ENCODE data around the gene FAM20C.

Gene FAM20C

DNA sequence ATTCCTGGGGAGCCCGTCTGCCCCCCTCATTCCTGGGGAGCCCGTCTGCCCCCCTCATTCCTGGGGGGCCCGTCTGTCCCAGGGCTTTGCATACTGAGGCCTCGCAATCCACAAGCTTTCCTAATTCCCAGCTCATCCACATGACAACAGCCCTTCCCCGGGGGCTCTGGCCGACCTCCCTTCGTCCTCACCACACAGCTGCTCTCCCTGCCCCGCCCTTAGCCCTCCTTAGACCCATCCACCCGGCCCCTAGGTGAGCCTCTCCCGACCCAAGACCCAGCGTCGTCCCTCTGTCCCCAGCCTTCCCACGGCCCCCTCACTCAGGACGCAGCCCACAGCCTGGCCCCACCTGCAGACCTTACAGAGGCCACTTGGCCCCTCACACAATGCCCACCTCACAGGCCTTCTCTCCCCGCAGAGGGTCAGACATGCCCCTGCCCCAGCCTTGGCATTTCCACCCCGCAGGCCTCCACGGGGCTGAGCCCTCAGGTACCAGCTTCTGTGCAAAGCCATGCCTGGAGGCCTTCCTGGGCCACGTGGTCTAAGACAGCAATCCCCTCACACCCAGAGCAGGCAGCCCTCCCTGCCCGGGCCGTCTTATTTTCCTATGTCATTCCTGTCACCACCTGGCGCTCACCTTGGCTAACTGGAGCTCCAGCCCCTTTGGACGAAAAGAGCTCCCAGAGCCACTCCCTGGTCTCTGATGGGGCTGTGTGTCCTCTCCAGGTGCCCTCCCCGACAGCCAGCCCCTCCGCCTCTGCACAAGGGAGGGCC, 3.5 kb upstream of the FAM20C start:
- no peak overlapping the region for H3K27ac ChIP-seq (ENCODE audit: low read length)
- H3K36me3 ChIP-seq (replicated peaks; ENCODE audit: low read depth, low read length) = no peaks in the 10 kb centered on the region
- H3K9ac ChIP-seq (ENCODE audit: low read length) = no peak overlapping the region
- H3K79me2 ChIP-seq (ENCODE audit: low read length) = no peaks in the 10 kb centered on the region
- no peak overlapping the region for H3K4me2 ChIP-seq (ENCODE audit: low read length)
- H2AFZ ChIP-seq (ENCODE audit: low read depth, low read length) = no peak overlapping the region
- no peaks in the 10 kb centered on the region for H3K27me3 ChIP-seq (ENCODE audit: low read depth, low read length)
- H3K4me3 ChIP-seq (ENCODE audit: low read length) = no peak overlapping the region
- no peaks in the 10 kb centered on the region for H4K20me1 ChIP-seq (ENCODE audit: insufficient read depth, low read length)
- TF ChIP-seq EZH2phosphoT487 (IDR thresholded peaks at IDR 0.05; ENCODE audit: low read depth) = no peak
- TF ChIP-seq, protein P1, sequence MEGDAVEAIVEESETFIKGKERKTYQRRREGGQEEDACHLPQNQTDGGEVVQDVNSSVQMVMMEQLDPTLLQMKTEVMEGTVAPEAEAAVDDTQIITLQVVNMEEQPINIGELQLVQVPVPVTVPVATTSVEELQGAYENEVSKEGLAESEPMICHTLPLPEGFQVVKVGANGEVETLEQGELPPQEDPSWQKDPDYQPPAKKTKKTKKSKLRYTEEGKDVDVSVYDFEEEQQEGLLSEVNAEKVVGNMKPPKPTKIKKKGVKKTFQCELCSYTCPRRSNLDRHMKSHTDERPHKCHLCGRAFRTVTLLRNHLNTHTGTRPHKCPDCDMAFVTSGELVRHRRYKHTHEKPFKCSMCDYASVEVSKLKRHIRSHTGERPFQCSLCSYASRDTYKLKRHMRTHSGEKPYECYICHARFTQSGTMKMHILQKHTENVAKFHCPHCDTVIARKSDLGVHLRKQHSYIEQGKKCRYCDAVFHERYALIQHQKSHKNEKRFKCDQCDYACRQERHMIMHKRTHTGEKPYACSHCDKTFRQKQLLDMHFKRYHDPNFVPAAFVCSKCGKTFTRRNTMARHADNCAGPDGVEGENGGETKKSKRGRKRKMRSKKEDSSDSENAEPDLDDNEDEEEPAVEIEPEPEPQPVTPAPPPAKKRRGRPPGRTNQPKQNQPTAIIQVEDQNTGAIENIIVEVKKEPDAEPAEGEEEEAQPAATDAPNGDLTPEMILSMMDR (IDR thresholded peaks at IDR 0.05; ENCODE audit: low read depth, low read length) = no peak
- H3K4me1 ChIP-seq (ENCODE audit: low read length) = no peaks in the 10 kb centered on the region
- H3K9me3 ChIP-seq (ENCODE audit: insufficient read depth, low read length) = no peaks in the 10 kb centered on the region

DNA sequence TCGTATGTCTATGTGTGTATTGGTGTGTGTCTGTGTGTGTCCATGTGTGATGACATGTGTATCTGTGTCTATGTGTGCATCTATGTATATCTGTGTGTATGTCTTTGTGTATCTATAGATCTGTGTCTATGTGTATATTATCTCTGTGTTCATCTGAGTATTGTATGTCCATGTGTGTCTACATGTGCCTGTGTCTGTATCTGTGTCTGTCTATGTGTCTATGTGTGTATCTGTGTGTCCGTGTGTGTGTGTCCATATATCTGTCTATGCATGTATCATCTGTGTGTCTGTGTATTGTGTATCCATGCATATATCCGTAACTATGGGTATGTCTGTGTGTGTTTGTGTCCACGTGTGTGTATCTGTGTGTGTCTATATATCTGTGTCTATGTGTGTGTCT, 2.7 kb upstream of the FAM20C start:
- H3K27ac ChIP-seq (ENCODE audit: low read length) = no peak overlapping the region
- no peak overlapping the region for H3K4me2 ChIP-seq (ENCODE audit: low read length)
- no peaks in the 10 kb centered on the region for H3K9me3 ChIP-seq (ENCODE audit: insufficient read depth, low read length)
- H3K9ac ChIP-seq (ENCODE audit: low read length) = no peak overlapping the region
- H3K36me3 ChIP-seq (replicated peaks; ENCODE audit: low read depth, low read length) = no peaks in the 10 kb centered on the region
- no peak overlapping the region for H3K4me3 ChIP-seq (ENCODE audit: low read length)
- no peaks in the 10 kb centered on the region for H3K27me3 ChIP-seq (ENCODE audit: low read depth, low read length)
- no peaks in the 10 kb centered on the region for H3K79me2 ChIP-seq (ENCODE audit: low read length)
- no peaks in the 10 kb centered on the region for H4K20me1 ChIP-seq (ENCODE audit: insufficient read depth, low read length)
- no peak overlapping the region for H2AFZ ChIP-seq (ENCODE audit: low read depth, low read length)
- TF ChIP-seq, protein P1 (IDR thresholded peaks at IDR 0.05; ENCODE audit: low read depth, low read length) = no peak
- TF ChIP-seq EZH2phosphoT487 (IDR thresholded peaks at IDR 0.05; ENCODE audit: low read depth) = no peak
- no peaks in the 10 kb centered on the region for H3K4me1 ChIP-seq (ENCODE audit: low read length)

- Histone ChIP-seq H4K20me1 (ENCODE audit: insufficient read depth, low read length) (no peaks in the 10 kb centered on the region), H3K79me2 (ENCODE audit: low read length) (no peaks in the 10 kb centered on the region), H3K27ac (ENCODE audit: low read length) (no peak overlapping the region), H3K9ac (ENCODE audit: low read length) (no peak overlapping the region), H2AFZ (ENCODE audit: low read depth, low read length) (no peak overlapping the region), H3K4me1 (ENCODE audit: low read length) (no peaks in the 10 kb centered on the region), H3K4me3 (ENCODE audit: low read length) (no peak overlapping the region), H3K36me3 (replicated peaks; ENCODE audit: low read depth, low read length) (no peaks in the 10 kb centered on the region), H3K9me3 (ENCODE audit: insufficient read depth, low read length) (no peaks in the 10 kb centered on the region), H3K27me3 (ENCODE audit: low read depth, low read length) (no peaks in the 10 kb centered on the region), H3K4me2 (ENCODE audit: low read length) (no peak overlapping the region)
- TF ChIP-seq, protein P1 (IDR thresholded peaks at IDR 0.05; ENCODE audit: low read depth, low read length) = no peak
- no peak for TF ChIP-seq EZH2phosphoT487 (IDR thresholded peaks at IDR 0.05; ENCODE audit: low read depth)
Measured at GRCh38 chr7:190196-190595, 2.2 kb upstream of the FAM20C start.

GRCh38 chr7:191105-191980, 1.0 kb upstream of the FAM20C start:
- H2AFZ ChIP-seq (ENCODE audit: low read depth, low read length) = no peak overlapping the region
- no peak overlapping the region for H3K27ac ChIP-seq (ENCODE audit: low read length)
- no peaks in the 10 kb centered on the region for H4K20me1 ChIP-seq (ENCODE audit: insufficient read depth, low read length)
- H3K27me3 ChIP-seq (ENCODE audit: low read depth, low read length) = no peaks in the 10 kb centered on the region
- no peaks in the 10 kb centered on the region for H3K9me3 ChIP-seq (ENCODE audit: insufficient read depth, low read length)
- no peaks in the 10 kb centered on the region for H3K36me3 ChIP-seq (replicated peaks; ENCODE audit: low read depth, low read length)
- no peaks in the 10 kb centered on the region for H3K79me2 ChIP-seq (ENCODE audit: low read length)
- no peak for TF ChIP-seq EZH2phosphoT487 (IDR thresholded peaks at IDR 0.05; ENCODE audit: low read depth)
- TF ChIP-seq, protein P1 (IDR thresholded peaks at IDR 0.05; ENCODE audit: low read depth, low read length) = no peak
- no peak overlapping the region for H3K9ac ChIP-seq (ENCODE audit: low read length)
- H3K4me2 ChIP-seq (ENCODE audit: low read length) = no peak overlapping the region
- H3K4me1 ChIP-seq (ENCODE audit: low read length) = no peaks in the 10 kb centered on the region
- no peak overlapping the region for H3K4me3 ChIP-seq (ENCODE audit: low read length)
